Activated CD8-positive, alpha-beta memory T cell treated with anti-CD3 and anti-CD28 coated beads for 4 hours (primary cell): Measurements from ENCODE around the gene HNRNPH2.
A peak's percentile ranks its signal among the peaks of the same experiment; 100 is the strongest.

Experiments
- DNase-seq, 2 donors: peaks; one replicate each; pipeline ENCODE4 v3.0.0-alpha.2; 2020; ENCODE audit warnings: low read depth in 2 of 2

The HNRNPH2 gene

GRCh38 chrX:101407748-101408531 lies at the start of gene HNRNPH2, which contains the start of gene GLA:
HNRNPH2 (plus strand) TSS chrX:101408222; CDS start chrX:101411989, 3,767 bp downstream.
GLA (minus strand) TSS chrX:101407925; CDS start chrX:101407903, 22 bp downstream.
- DNase-seq: peak; percentile 71 to 79

- DNase-seq: no peak
Measured at GRCh38 chrX:101359966-101360365, 48.1 kb upstream of the HNRNPH2 start.

GRCh38 chrX:101360390-101360789 lies 47.6 kb upstream of the HNRNPH2 start:
- no peak for DNase-seq

GRCh38 chrX:101362116-101362515 lies 45.9 kb upstream of the HNRNPH2 start:
- DNase-seq: no peak

- no peak for DNase-seq
Measured at GRCh38 chrX:101362757-101363156, 45.3 kb upstream of the HNRNPH2 start.

GRCh38 chrX:101365301-101365795 lies 42.7 kb upstream of the HNRNPH2 start:
- DNase-seq: no peak

GRCh38 chrX:101368800-101369199 lies 39.2 kb upstream of the HNRNPH2 start:
- no peak for DNase-seq

- no peak for DNase-seq
Measured at GRCh38 chrX:101369687-101370086, 38.3 kb upstream of the HNRNPH2 start.

- DNase-seq: no peak
Measured at GRCh38 chrX:101370888-101371504, 37.0 kb upstream of the HNRNPH2 start.

- DNase-seq: no peak
Measured at GRCh38 chrX:101377547-101377946, 30.5 kb upstream of the HNRNPH2 start.

GRCh38 chrX:101383679-101384205 lies 24.3 kb upstream of the HNRNPH2 start:
- DNase-seq: no peak

GRCh38 chrX:101385026-101385684 lies 22.9 kb upstream of the HNRNPH2 start:
- no peak for DNase-seq

GRCh38 chrX:101385795-101386541 lies 22.1 kb upstream of the HNRNPH2 start, which contains the start of gene BTK:
BTK (minus strand) TSS chrX:101386191; CDS start chrX:101375284, 10,907 bp downstream.
- DNase-seq: no peak

- DNase-seq: no peak
Measured at GRCh38 chrX:101386542-101386885, 21.5 kb upstream of the HNRNPH2 start.

- DNase-seq: no peak
Measured at GRCh38 chrX:101388604-101389003, 19.4 kb upstream of the HNRNPH2 start.

- peak; percentile 64 to 74 for DNase-seq
Measured at GRCh38 chrX:101390664-101391525, 17.1 kb upstream of the HNRNPH2 start, which contains the start of gene RPL36A. RPL36A (plus strand) TSS chrX:101391011; CDS start chrX:101391044, 33 bp downstream.

GRCh38 chrX:101391831-101392230 lies 16.2 kb upstream of the HNRNPH2 start:
- DNase-seq: no peak

GRCh38 chrX:101393530-101394305 lies 14.3 kb upstream of the HNRNPH2 start:
- no peak for DNase-seq

- no peak for DNase-seq
Measured at GRCh38 chrX:101394372-101394771, 13.7 kb upstream of the HNRNPH2 start.

- DNase-seq: no peak
Measured at GRCh38 chrX:101395789-101396188, 12.2 kb upstream of the HNRNPH2 start.
